ENCODE results near the gene SLC25A18.

- TF ChIP-seq POLR2A (IDR thresholded peaks at IDR 0.05; ENCODE audit: low read depth, low read length) (no peak), POLR2AphosphoS5 (IDR thresholded peaks at IDR 0.05; ENCODE audit: low read depth, low read length) (no peak), TAF1 (IDR thresholded peaks at IDR 0.05; ENCODE audit: borderline replicate concordance, low read depth, low read length) (no peak)
These were observed 49.2 kb upstream of the SLC25A18 start for GRCh38 chr22:17514084-17514483.

All from GM12892 (cell line).